Pancreas (tissue), 10 donors: ENCODE results near the gene SLC9A4. TPM values are rescaled to one million over a fixed set of nuclear protein-coding genes. Genes with fewer than 3 reads are reported as not detected.

Experiments
- ATAC-seq, 4 donors: fragments of 200-7000 bp; cut with Tn5 transposase; one replicate each; pipeline versions ENCODE4 v1.8.0 to v1.9.1; 2020; ENCODE audit warnings: mild to moderate bottlenecking in 4 of 4, moderate library complexity in 4 of 4
- DNase-seq, 6 donors: peaks; one replicate each; pipeline ENCODE4 v3.0.0-alpha.2; 2020
- FAIRE-seq: peaks from 2 replicates; lab custom pipeline; 2012; peaks lifted over from hg19 to GRCh38; lab: Jason Lieb, UNC
- H3K27ac ChIP-seq, 4 donors: fragments of 200-600 bp; sonication (generic); 1 replicate in 3 of 4; 2 replicates in 1 of 4; pipeline versions ENCODE4 v1.5.0 to v1.8.0; 2020
- H3K27me3 ChIP-seq, 4 donors: fragments of 200-600 bp; one replicate each; pipeline ENCODE4 v1.8.0; 2021
- H3K36me3 ChIP-seq, 3 donors: fragments of 200-600 bp; sonication (generic) in 1 of 3; one replicate each; pipeline versions ENCODE4 v1.5.0 to v1.8.0; 2020 to 2021
- H3K4me1 ChIP-seq, 3 donors: fragments of 200-600 bp; one replicate each; pipeline ENCODE4 v1.8.0; 2021
- H3K4me3 ChIP-seq, 4 donors: fragments of 200-600 bp; sonication (generic) in 2 of 4; one replicate each; pipeline versions ENCODE4 v1.5.0 to v1.8.0; 2020 to 2021
- H3K9me3 ChIP-seq, 4 donors: fragments of 200-600 bp; one replicate each; pipeline ENCODE4 v1.8.0; 2021
- WGBS, 2 donors: extraction: QIAGEN DNeasy Blood & Tissue Kit; methylation state at CpG; one replicate each; pipeline ENCODE4 v1.1.7; 2013; 5-methylcytosine and 5-hydroxymethylcytosine counted together
- intact Hi-C, 3 donors: fragments of 100-400 bp; cut with DNase I; formaldehyde crosslinking; loops; one replicate each; pipeline versions ENCODE4 v1.11.1 to v1.14.2; 2022
- polyA plus RNA-seq, 2 donors: library from polyadenylated mRNA; stranded (reverse); fragments of 200-250 nt; gene quantifications; one replicate each; pipeline ENCODE4 v1.2.3, GENCODE V29; 2013
- total RNA-seq, 6 donors: library from RNA; stranded (reverse); fragmentation: NEBNext Ultra II Directional in 4 of 6; extraction: Animal tissue kit (Norgen Biotek cat#: 25700) in 4 of 6; gene quantifications; one replicate each; pipeline versions ENCODE4 v1.2.1 to v1.2.4, GENCODE V29; 2021 to 2023
- TF ChIP-seq, protein P1 (sequence below), 4 donors: fragments of 200-600 bp; sonication (generic) in 3 of 4; IDR thresholded peaks; one replicate each; pipeline versions ENCODE4 v1.5.0 to v1.8.0; 2021; ENCODE audit warnings: antibody characterized with exemption in 4 of 4
- donor health status: healthy with polysubstance abuse.
- donor health status: DM: no; HTN: no; CAD: no; lungs with moderate emphysema.
- donor health status: DM: no; HTN: no; CAD: no.
- donor health status: control.
- donor health status: control.
- donor health status: Bipolar disorder and iron deficiency.
- donor health status: DM: yes; HTN: yes; CAD: no.
- donor health status: DM: no; HTN: no; CAD: no.
- donor health status: DM: no; HTN: no; CAD: no.
- donor health status: DM: yes; HTN: yes; CAD: no.

SLC9A4 gene
- total and polyA plus RNA-seq, 8 donors = 0.03 to 0.41 (median 0.09) TPM; not detected in 5

DNA sequence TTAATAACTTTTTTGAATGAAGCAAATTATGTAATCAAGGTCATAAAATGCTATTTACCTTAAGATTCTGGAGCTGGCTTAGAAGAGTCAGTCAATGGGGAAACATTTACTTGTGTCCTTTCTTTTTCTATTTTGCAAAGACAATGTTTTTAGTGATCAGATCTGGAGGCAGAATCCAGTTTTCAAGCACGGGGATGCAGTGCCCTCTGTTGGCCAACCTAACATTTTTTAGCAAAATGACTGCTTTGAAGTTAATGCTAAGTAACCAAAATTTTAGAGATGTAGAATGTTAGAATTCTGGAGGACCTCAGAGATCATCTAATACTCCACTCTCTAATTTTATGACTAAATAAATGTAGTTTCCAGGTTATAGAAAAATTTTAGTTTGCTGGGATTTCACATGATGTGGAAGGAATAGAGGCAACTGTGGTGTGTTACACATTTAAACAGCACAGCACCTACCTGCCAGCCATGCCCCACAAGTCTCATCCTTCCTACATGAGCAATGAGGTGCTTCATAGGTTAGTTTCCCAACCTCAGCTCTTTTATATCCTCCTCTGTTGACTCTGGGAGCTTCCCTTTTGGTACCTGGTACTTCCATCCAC lies 23.6 kb upstream of the SLC9A4 start:
- FAIRE-seq (no peak), DNase-seq (peak in 2 of 6 donors; percentile 23 to 34), ATAC-seq (peak in 3 of 4 donors; percentile 41 to 58 (median 43))
- H3K9me3 ChIP-seq = no peaks in the 10 kb centered on the region
- no peaks in the 10 kb centered on the region for H3K27me3 ChIP-seq
- no peak overlapping the region for H3K27ac ChIP-seq
- 0 to 5% methylated on average over 1 of the region's 1 CpG for WGBS, 2 donors
- no peak overlapping the region for H3K4me3 ChIP-seq
- TF ChIP-seq, protein P1, sequence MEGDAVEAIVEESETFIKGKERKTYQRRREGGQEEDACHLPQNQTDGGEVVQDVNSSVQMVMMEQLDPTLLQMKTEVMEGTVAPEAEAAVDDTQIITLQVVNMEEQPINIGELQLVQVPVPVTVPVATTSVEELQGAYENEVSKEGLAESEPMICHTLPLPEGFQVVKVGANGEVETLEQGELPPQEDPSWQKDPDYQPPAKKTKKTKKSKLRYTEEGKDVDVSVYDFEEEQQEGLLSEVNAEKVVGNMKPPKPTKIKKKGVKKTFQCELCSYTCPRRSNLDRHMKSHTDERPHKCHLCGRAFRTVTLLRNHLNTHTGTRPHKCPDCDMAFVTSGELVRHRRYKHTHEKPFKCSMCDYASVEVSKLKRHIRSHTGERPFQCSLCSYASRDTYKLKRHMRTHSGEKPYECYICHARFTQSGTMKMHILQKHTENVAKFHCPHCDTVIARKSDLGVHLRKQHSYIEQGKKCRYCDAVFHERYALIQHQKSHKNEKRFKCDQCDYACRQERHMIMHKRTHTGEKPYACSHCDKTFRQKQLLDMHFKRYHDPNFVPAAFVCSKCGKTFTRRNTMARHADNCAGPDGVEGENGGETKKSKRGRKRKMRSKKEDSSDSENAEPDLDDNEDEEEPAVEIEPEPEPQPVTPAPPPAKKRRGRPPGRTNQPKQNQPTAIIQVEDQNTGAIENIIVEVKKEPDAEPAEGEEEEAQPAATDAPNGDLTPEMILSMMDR (IDR thresholded peaks at IDR 0.05) = peak; percentile 14 to 48 (median 34)
- intact Hi-C loops = no loop called here
- no peaks in the 10 kb centered on the region for H3K36me3 ChIP-seq
- no peaks in the 10 kb centered on the region for H3K4me1 ChIP-seq

DNA sequence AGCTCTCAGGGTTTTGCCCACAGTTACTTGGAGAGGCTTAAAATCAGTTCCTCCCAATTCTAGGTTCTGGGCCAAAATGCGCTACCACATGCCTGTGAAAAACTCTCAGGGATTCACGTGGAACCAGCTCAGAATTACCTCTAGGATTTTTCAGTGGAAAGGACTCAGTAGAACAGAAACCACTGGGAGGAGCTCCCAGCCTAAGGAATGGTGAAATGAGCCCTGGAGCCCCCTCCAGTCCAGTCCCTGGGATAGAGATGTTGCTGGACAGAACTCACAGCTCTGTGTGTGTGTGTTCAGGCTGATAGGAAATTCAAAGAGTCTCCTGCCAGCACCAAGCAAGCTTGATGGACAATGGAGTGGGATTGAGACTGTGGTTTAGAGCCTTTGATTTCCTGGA lies 21.1 kb upstream of the SLC9A4 start:
- TF ChIP-seq, protein P1 (IDR thresholded peaks at IDR 0.05) = no peak
- Histone ChIP-seq H3K4me1 (no peaks in the 10 kb centered on the region), H3K27me3 (no peaks in the 10 kb centered on the region), H3K4me3 (no peak overlapping the region), H3K27ac (no peak overlapping the region), H3K36me3 (no peaks in the 10 kb centered on the region), H3K9me3 (no peaks in the 10 kb centered on the region)
- no peak for ATAC-seq
- DNase-seq = no peak
- 56 to 64% methylated on average over 2 of the region's 2 CpGs for WGBS, 2 donors
- intact Hi-C loops = no loop called here
- FAIRE-seq = no peak

DNA sequence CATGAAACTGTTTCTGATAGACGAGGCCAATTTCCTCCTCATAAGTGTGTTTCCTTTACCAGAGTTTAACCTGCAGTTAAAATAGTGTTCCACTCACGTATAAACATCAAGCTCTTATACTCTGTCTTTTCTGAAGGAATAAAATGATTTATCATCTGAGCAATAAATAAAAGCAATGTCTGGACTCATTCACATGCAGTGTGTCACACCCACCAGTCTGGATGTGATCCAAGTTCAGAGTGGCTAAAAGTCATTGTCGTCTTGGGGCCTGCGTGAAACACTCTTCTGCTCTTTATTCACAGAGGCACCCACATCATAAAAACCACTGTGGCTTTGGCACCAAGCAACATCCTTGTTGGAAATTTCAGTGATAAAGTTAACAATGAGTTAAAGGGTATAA lies 19.5 kb upstream of the SLC9A4 start:
- Histone ChIP-seq H3K9me3 (no peaks in the 10 kb centered on the region), H3K27me3 (no peaks in the 10 kb centered on the region), H3K27ac (no peak overlapping the region), H3K36me3 (no peaks in the 10 kb centered on the region), H3K4me1 (no peaks in the 10 kb centered on the region), H3K4me3 (no peak overlapping the region)
- TF ChIP-seq, protein P1 (IDR thresholded peaks at IDR 0.05) = no peak
- intact Hi-C loops = no loop called here
- DNase-seq (no peak), ATAC-seq (no peak), FAIRE-seq (no peak)
- WGBS, 2 donors = 63 to 69% methylated on average over 4 of the region's 4 CpGs

DNA sequence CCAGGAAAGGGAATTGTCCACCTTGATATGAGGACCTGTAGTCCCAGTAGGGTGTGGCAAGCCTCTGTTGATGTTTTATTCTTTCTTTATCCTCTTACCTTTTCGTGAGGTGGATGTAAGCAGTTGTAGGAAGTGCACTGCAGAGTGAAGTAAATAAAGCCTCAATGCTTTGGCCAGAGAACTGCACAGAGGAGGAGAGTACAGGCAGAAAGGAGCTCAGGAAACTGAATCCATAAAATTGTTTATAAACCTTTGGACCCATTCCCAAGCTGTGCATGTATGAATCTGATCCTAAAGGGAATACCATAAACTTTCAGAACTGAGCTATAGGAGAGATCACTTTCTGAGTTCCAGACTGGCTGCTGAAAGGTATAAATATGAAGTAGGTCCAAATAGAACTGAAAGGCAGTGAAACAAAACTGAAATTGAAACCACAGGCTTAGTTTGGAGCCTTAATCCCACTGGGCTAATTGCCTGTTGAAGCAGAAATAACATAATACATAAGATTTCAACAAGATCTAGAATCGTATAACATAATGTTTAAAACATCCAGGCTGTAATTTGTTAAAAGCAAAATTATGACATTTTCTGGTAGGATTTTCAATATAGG lies 17.9 kb upstream of the SLC9A4 start:
- Histone ChIP-seq H3K27me3 (no peaks in the 10 kb centered on the region), H3K9me3 (no peaks in the 10 kb centered on the region), H3K36me3 (no peaks in the 10 kb centered on the region), H3K27ac (no peak overlapping the region), H3K4me3 (no peak overlapping the region), H3K4me1 (no peaks in the 10 kb centered on the region)
- WGBS, 2 donors = 63 to 72% methylated on average over 2 of the region's 2 CpGs
- TF ChIP-seq, protein P1 (IDR thresholded peaks at IDR 0.05) = no peak
- intact Hi-C loops = no loop called here
- FAIRE-seq (no peak), ATAC-seq (no peak), DNase-seq (no peak)

DNA sequence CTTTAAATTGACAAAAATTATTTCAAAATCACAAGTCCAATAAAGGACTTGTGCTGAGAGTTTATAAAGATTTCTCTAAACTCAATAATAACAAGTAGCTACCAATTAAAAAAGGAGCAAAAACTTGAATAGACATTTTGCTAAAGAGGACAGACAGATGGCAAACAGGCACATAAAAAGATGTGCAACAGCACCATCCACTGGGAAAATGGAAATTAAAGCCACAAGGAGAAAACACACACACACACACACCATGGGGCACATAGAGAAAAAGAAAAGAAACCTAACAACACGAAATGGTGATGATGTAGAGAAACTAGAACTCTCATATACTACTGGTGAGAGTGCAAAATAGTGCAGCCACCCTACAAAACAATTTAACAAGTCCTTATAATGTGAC lies 12.6 kb upstream of the SLC9A4 start:
- FAIRE-seq (no peak), DNase-seq (no peak), ATAC-seq (no peak)
- TF ChIP-seq, protein P1 (IDR thresholded peaks at IDR 0.05) = no peak
- 46 to 74% methylated on average over 1 of the region's 1 CpG for WGBS, 2 donors
- intact Hi-C loops = no loop called here
- no peak overlapping the region for H3K27ac ChIP-seq
- H3K27me3 ChIP-seq = no peaks in the 10 kb centered on the region
- H3K4me1 ChIP-seq = no peaks in the 10 kb centered on the region
- H3K9me3 ChIP-seq = no peaks in the 10 kb centered on the region
- H3K36me3 ChIP-seq = no peaks in the 10 kb centered on the region
- H3K4me3 ChIP-seq = no peak overlapping the region
